GM18508 (cell line): ENCODE results near the gene SBF1.

ENCODE experiments used
- ATAC-seq: cut with Tn5 transposase; IDR thresholded peaks from one replicate; pipeline ENCODE4 v1.9.1; 2021; ENCODE audit warnings: moderate number of reproducible peaks; ENCODE audit not compliant: insufficient read depth, unreplicated experiment

The SBF1 gene

GRCh38 chr22:50507421-50507990 is 32.7 kb upstream of the SBF1 start, which contains the start of gene LMF2:
LMF2 (minus strand) TSS chr22:50507702; CDS start chr22:50507675, 27 bp downstream.
- no peak for ATAC-seq

- ATAC-seq: no peak
Measured at GRCh38 chr22:50506611-50507420, 32.0 kb upstream of the SBF1 start.

GRCh38 chr22:50505776-50506610 is 31.2 kb upstream of the SBF1 start:
- ATAC-seq: no peak

GRCh38 chr22:50505276-50505775 is 30.5 kb upstream of the SBF1 start:
- no peak for ATAC-seq

- ATAC-seq: no peak
Measured at GRCh38 chr22:50504369-50505211, 29.8 kb upstream of the SBF1 start.

- no peak for ATAC-seq
Measured at GRCh38 chr22:50503475-50504145, 28.8 kb upstream of the SBF1 start.

- no peak for ATAC-seq
Measured at GRCh38 chr22:50502628-50503474, 28.0 kb upstream of the SBF1 start.

- ATAC-seq: no peak
Measured at GRCh38 chr22:50502096-50502495, 27.3 kb upstream of the SBF1 start.

GRCh38 chr22:50500452-50500851 is 25.6 kb upstream of the SBF1 start:
- no peak for ATAC-seq

- no peak for ATAC-seq
Measured at GRCh38 chr22:50498322-50498890, 23.6 kb upstream of the SBF1 start.

GRCh38 chr22:50497093-50497492 is 22.3 kb upstream of the SBF1 start:
- no peak for ATAC-seq

- ATAC-seq: no peak
Measured at GRCh38 chr22:50490531-50491308, 15.9 kb upstream of the SBF1 start.

GRCh38 chr22:50489363-50490243 is 14.8 kb upstream of the SBF1 start:
- no peak for ATAC-seq

- no peak for ATAC-seq
Measured at GRCh38 chr22:50488886-50489285, 14.1 kb upstream of the SBF1 start.

- no peak for ATAC-seq
Measured at GRCh38 chr22:50488006-50488677, 13.3 kb upstream of the SBF1 start.
